Endodermal cell (in vitro differentiated cells): ENCODE measurements around the gene SPDYE4. TPM values are rescaled to one million over a fixed set of nuclear protein-coding genes. Genes with fewer than 3 reads are reported as not detected.

Experiments used
- DNase-seq: peaks from one replicate; pipeline ENCODE4 v3.0.0-alpha.2; 2017
- H3K27ac ChIP-seq: 2 replicates; pipeline ENCODE4 v1.5.1; 2013; ENCODE audit warnings: mild to moderate bottlenecking, low read depth, low read length, moderate library complexity
- H3K27me3 ChIP-seq: 2 replicates; pipeline ENCODE4 v1.6.1; 2013; ENCODE audit warnings: mild to moderate bottlenecking, low read length, moderate library complexity; ENCODE audit not compliant: insufficient read depth, control insufficient read depth, poor library complexity, severe bottlenecking
- H3K36me3 ChIP-seq: 2 replicates; pipeline ENCODE4 v1.7.0; 2013; ENCODE audit warnings: mild to moderate bottlenecking, low read length, moderate library complexity; ENCODE audit not compliant: control insufficient read depth, insufficient read depth
- H3K4me1 ChIP-seq: one replicate; pipeline ENCODE4 v1.7.0; 2013; ENCODE audit warnings: low read length; ENCODE audit not compliant: control insufficient read depth, insufficient read depth
- H3K4me3 ChIP-seq: 2 replicates; pipeline ENCODE4 v1.5.1; 2013; ENCODE audit warnings: mild to moderate bottlenecking, low read length, moderate library complexity
- H3K9ac ChIP-seq: 2 replicates; pipeline ENCODE4 v1.6.1; 2013; ENCODE audit warnings: mild to moderate bottlenecking, low read length, moderate library complexity; ENCODE audit not compliant: poor library complexity, severe bottlenecking; ENCODE audit errors: extremely low read depth
- H3K9me3 ChIP-seq: 2 replicates; pipeline ENCODE4 v1.6.1; 2013; ENCODE audit warnings: mild to moderate bottlenecking, low read length, moderate library complexity; ENCODE audit not compliant: control insufficient read depth
- H3K27ac Mint-ChIP-seq: 2 replicates; pipeline ENCODE4 v1.8.0; 2020; ENCODE audit warnings: mixed read lengths
- H3K27me3 Mint-ChIP-seq: 2 replicates; pipeline ENCODE4 v1.8.0; 2021; ENCODE audit warnings: mild to moderate bottlenecking, mixed read lengths; ENCODE audit not compliant: insufficient read depth
- H3K36me3 Mint-ChIP-seq: 2 replicates; pipeline ENCODE4 v1.8.0; 2020; ENCODE audit warnings: low read depth, mixed read lengths
- H3K4me1 Mint-ChIP-seq: 2 replicates; pipeline ENCODE4 v1.8.0; 2020; ENCODE audit warnings: mixed read lengths
- H3K4me3 Mint-ChIP-seq: 2 replicates; pipeline ENCODE4 v1.8.0; 2020; ENCODE audit warnings: mild to moderate bottlenecking, moderate library complexity, mixed read lengths
- H3K9me3 Mint-ChIP-seq: 2 replicates; pipeline ENCODE4 v1.8.0; 2020; ENCODE audit warnings: mild to moderate bottlenecking, mixed read lengths
- WGBS, 2 experiments: methylation state at CpG; one replicate each; pipeline versions ENCODE4 v1.1.5 to v1.1.7; 2013; ENCODE audit warnings: missing lambda C conversion rate in 2 of 2, mixed read lengths in 1 of 2; ENCODE audit not compliant: insufficient coverage in 1 of 2, insufficient read length in 1 of 2; 5-methylcytosine and 5-hydroxymethylcytosine counted together
- total RNA-seq, 2 donors: library from RNA; stranded (reverse); fragmentation: NEBNext Ultra II Directional in 1 of 2; extraction: Animal tissue kit (Norgen Biotek cat#: 25700) in 1 of 2; gene quantifications; 2 replicates in 1 of 2; 3 replicates in 1 of 2; pipeline ENCODE4 v1.2.1, GENCODE V29; 2021
- TF ChIP-seq, protein P1 (sequence below): fragments of 200-600 bp; sonication (generic); conservative IDR thresholded peaks from 2 replicates; pipeline ENCODE4 v1.5.0; 2021; ENCODE audit warnings: antibody characterized with exemption, mild to moderate bottlenecking

SPDYE4 gene
- total RNA-seq, 2 donors from 2014 or later: not detected

DNA sequence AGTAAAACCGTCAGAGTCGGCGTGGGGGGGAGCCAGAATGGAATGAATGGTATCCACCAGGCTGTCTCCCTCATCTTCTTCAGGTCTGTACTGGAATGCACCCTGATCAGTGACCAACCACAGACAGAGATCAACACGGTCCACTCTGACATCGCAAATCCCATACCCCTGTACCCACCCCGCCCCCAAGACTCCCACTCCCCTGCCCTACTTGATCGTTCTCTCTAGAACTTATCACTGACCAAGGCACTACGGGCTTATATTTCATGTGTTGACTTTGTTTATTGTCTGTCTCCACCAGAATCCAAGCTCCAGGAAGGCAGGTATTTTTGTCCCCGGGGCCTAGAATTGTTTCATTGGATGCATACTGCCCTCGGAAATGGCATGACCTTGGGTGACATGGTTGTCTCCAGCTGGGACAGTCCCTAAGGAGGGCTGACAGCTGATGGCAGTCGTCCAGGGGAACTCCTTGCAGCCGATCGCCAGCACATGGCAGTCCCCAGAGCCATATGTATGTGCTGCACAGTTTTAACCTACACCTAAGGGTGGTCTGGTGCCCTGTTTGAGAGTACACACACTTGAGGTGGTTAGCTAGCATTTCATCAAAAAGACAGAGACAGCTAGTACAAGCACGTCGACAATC, 41.3 kb upstream of the SPDYE4 start:
- no peak for DNase-seq
- Histone ChIP-seq H3K9me3 (no peaks in the 10 kb centered on the region), H3K27ac (no peak overlapping the region), H3K36me3 (no peaks in the 10 kb centered on the region), H3K4me3 (no peak overlapping the region), H3K9ac (no peak overlapping the region), H3K4me1 (no peaks in the 10 kb centered on the region), H3K27me3 (peaks cover 23% of the 10 kb centered on the region)
- TF ChIP-seq, protein P1, sequence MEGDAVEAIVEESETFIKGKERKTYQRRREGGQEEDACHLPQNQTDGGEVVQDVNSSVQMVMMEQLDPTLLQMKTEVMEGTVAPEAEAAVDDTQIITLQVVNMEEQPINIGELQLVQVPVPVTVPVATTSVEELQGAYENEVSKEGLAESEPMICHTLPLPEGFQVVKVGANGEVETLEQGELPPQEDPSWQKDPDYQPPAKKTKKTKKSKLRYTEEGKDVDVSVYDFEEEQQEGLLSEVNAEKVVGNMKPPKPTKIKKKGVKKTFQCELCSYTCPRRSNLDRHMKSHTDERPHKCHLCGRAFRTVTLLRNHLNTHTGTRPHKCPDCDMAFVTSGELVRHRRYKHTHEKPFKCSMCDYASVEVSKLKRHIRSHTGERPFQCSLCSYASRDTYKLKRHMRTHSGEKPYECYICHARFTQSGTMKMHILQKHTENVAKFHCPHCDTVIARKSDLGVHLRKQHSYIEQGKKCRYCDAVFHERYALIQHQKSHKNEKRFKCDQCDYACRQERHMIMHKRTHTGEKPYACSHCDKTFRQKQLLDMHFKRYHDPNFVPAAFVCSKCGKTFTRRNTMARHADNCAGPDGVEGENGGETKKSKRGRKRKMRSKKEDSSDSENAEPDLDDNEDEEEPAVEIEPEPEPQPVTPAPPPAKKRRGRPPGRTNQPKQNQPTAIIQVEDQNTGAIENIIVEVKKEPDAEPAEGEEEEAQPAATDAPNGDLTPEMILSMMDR: no peak
- no peaks in the 10 kb centered on the region for H3K36me3 Mint-ChIP-seq
- peaks cover 39% of the 10 kb centered on the region for H3K27me3 Mint-ChIP-seq
- H3K27ac Mint-ChIP-seq: no peak overlapping the region
- H3K4me1 Mint-ChIP-seq: peaks cover 10% of the 10 kb centered on the region
- H3K9me3 Mint-ChIP-seq: no peaks in the 10 kb centered on the region
- WGBS, 2 experiments: 73% methylated on average over 12 to 15 of the region's 15 CpGs
- H3K4me3 Mint-ChIP-seq: peak overlapping the region; percentile 68

DNA sequence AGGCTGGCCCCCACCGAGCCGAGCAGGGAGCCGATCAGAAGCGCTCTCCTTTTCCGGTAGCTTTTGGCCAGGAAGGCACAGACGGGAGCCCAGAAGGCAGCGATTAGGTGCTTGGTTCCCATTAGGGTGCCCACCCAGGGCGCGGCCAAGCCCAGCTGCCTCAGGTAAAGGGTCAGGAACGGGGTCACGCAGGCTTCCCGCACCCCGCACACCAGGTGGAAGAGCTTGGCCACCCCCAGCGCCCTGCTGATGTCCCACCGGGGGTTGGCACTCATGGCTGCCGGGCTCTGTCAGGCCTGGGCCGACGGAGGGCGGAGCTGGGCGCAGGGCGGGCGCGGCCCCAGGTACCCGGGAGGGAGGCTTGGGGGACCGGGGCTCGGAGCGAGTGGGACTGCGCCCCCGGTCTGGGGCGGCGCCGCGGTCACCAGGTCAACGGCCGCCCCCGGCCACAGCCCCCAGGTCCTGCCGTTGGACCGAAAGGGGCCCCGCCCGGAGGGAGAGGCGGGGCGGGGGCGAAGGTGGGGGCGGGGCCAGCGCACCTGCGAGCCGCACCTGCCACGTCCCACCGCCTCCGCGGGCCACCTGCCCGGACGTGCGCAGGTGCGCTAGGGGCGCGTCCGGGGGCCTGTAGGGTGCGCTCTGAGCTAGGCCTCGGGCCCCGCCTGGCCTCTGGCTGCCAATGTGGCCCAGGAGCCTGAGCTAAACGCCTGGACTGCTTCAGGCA, 40.7 kb upstream of the SPDYE4 start, which contains the start of gene MFSD6L:
TSS of gene MFSD6L (minus strand) at position 520 of the 724 bp plus-strand sequence. CDS start at position 275, 245 bp downstream.
- no peaks in the 10 kb centered on the region for H3K36me3 ChIP-seq
- Mint-ChIP-seq H3K36me3 (no peaks in the 10 kb centered on the region), H3K27me3 (peaks cover 39% of the 10 kb centered on the region), H3K9me3 (no peaks in the 10 kb centered on the region), H3K4me3 (peak within 1 kb of the TSS; percentile 68), H3K27ac (peak within 1 kb of the TSS; percentile 70), H3K4me1 (peaks cover 8% of the 10 kb centered on the region)
- WGBS, 2 experiments: 20 to 33% methylated on average over 29 to 62 of the region's 62 CpGs
- DNase-seq: peak; percentile 92
- peaks cover 23% of the 10 kb centered on the region for H3K27me3 ChIP-seq
- no peaks in the 10 kb centered on the region for H3K4me1 ChIP-seq
- TF ChIP-seq, protein P1: peak; percentile 64
- H3K4me3 ChIP-seq: no peak within 1 kb of the TSS
- H3K9me3 ChIP-seq: no peaks in the 10 kb centered on the region
- H3K9ac ChIP-seq: no peak within 1 kb of the TSS
- H3K27ac ChIP-seq: no peak within 1 kb of the TSS

DNA sequence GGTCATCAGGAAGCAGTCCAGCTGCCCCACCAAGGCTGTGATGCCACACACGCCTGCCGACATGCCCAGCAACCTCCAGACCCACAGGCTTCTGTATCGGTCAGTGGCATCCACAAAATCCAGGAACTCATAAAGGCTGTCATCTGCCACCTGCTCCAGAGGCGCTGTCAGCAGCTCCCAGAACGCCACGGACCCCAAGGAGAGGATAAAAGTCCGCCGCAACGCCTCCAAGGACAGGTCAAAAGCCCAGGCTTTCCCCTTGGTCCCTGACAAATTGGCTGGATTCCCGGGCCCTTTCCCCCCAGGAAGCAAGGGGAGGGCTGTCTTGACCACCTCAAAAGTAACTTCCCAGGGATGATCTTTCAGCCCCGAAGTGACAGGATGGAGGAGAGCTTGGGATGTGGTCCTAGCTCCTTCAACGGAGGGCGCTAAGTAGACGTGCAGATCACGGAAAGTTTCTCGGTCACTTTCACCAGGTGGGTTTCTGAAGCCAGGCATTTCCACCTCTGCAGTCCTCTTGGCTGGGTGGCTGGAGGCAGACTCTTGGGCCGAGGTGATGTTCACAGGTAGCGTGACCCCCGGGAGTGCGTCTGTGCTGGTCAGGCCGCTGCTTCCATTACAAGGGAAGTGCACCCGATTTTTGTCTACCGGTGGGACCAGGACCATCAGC, 40.0 kb upstream of the SPDYE4 start:
- no peaks in the 10 kb centered on the region for H3K9me3 ChIP-seq
- no peaks in the 10 kb centered on the region for H3K36me3 Mint-ChIP-seq
- H3K4me3 ChIP-seq: no peak overlapping the region
- peak overlapping the region; percentile 68 for H3K4me3 Mint-ChIP-seq
- no peaks in the 10 kb centered on the region for H3K9me3 Mint-ChIP-seq
- H3K9ac ChIP-seq: no peak overlapping the region
- 83 to 85% methylated on average over 18 to 23 of the region's 23 CpGs for WGBS, 2 experiments
- TF ChIP-seq, protein P1: no peak
- H3K4me1 Mint-ChIP-seq: peaks cover 8% of the 10 kb centered on the region
- H3K27ac ChIP-seq: no peak overlapping the region
- H3K36me3 ChIP-seq: no peaks in the 10 kb centered on the region
- H3K4me1 ChIP-seq: no peaks in the 10 kb centered on the region
- peaks cover 39% of the 10 kb centered on the region for H3K27me3 Mint-ChIP-seq
- H3K27me3 ChIP-seq: peaks cover 23% of the 10 kb centered on the region
- DNase-seq: peak; percentile 77
- H3K27ac Mint-ChIP-seq: peak overlapping the region; percentile 70
